Islet precursor cell (in vitro differentiated cells): ENCODE data around the gene TMEM175.

ENCODE experiments used
- DNase-seq: peaks from one replicate; pipeline ENCODE4 v3.0.0-alpha.2; 2018

Gene TMEM175

GRCh38 chr4:960636-961350 lies 28.5 kb downstream of the TMEM175 start:
- DNase-seq: no peak

GRCh38 chr4:961351-962230 lies 29.3 kb downstream of the TMEM175 start:
- DNase-seq: no peak

DNA sequence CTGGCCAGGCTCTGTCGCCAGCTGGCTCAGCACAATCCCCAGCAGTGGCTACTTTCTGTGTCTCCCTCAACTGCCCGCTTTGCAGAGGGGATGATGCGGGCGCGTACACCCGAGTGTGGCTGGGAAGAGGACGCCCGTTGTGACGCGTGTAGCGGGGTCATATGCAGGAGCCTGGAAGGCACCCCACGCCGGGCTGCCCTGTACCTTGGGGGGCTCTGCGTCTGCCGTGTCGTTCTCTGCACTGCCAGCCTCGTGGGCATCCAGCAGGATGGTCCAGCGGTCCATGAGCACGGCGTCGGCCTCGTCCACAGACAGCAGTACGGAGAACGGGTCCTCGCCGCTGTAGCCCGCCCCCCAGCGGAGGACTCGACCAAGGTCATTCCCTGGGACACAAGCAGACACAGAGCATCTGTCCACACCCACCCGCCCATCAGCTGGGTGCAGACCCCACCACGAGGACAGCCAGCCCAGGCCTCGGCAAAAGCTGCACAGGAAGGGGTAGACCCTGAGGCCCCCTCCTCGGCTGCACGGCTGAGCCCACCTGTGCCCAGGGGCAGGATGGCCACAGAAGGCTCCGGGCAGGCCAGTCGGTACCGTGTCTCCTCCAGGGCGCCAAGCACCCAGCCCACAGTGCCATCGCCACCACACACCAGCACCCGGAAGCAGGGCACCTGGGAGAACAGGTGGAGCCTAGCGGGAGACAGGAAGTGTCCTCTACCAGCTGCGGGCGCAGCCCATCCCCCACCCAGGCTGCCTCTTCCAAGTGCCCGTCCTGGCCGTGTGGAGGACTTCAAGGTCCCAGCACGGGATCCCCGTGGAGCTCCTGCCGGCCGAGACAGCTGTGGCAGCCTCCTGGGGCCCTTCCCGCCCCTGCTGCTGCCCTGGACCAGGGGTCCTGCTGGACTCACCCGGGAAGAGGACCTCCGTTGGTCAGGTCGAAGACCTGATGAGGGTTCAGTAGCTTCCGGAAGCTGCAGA lies 30.3 kb downstream of the TMEM175 start:
- DNase-seq: no peak

DNA sequence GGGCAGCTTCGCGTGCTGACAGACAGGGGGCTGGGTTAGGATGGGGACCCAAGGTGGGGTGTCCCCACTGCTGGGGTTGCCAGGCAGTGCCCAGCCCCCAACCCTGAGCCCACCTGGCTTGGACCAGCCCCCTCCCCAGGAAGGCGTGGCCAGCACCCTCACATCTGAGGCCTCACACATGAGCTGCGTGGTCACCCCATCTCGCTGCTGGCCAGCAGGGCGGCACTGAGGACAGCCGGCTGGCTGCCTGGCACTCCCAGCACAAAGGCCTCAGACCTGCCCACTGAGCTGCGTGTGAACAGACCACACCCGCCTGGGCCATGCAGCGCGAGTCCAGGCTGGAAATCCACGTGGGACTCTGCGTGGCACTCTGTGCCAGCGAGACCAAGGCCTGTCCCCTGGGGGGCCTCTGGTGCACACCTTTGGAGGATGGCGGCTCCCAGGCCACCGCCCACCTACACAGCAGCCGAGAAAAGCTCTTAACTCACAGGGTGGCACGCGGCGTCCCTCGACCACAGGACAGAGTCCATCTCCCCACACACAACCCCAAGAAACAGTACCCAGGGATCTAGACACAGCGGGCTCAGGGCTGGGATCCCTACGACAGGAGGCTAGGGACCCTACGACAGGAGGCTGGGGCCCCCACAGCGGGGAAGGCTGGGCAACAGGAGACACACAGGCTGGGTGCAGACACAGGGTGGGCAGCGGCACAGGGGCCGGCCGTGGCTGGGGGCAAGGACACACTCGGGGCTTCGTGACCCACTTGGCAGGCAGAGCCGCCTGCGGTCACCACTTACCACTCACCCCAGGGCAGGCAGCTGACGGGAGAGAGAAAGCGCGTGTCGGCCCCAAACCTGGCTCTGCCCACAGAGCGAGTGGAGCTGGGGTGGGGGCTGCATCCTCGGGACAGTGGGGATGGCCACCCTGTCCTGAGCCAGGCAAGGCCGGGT lies 31.3 kb downstream of the TMEM175 start:
- no peak for DNase-seq

DNA sequence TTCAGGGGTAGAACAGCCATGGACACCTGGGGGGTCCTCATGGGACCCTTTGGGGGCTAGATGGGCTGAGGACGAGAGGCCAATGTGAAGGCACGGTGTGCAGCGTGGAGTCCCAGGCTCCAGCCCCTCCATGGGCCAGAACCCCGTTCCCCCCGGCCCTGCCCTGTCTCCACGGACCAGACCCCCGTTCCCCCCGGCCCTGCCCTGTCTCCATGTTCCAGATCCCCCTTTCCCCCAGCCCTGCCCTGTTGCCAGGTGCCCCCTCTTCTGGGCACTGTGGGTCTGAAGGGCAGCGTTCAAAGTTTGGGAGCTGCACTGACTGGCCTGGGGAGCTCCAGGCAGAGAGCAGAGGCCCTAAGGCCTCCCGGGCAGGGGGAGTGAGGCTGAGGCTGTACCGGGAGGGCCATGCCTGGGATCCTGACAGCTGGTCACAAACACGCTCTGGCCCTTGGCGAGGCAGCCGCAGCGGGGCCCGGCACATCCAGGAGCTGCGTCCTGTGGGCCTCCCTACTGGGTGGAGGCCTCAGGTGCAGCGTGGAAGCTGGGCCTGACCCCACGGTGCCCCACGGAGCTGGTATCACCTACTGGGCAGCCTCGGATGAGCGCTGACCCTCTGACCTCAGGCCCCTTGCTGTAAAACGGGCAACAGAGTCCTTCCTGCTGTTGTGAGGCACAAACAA lies 32.2 kb downstream of the TMEM175 start:
- no peak for DNase-seq

GRCh38 chr4:965048-965765 lies 32.9 kb downstream of the TMEM175 start:
- DNase-seq: no peak

DNA sequence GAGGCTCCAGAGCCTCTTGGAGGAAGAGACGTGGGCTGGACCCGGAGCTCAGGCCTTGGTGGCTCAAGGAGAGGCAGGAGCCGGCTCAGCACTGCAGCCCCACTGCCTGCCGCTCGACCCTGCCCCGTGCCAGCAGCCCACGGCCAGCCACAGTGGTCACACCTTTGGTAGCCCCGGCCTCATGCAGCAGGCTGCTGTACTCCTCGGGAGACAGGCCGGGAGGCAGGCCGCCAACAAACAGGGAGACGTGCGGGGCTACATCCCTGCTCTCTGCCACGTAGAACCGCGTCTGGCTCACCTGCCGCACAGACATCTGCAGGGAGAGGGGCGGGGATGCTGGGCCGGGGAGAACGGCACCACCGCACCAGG lies 33.5 kb downstream of the TMEM175 start:
- DNase-seq: no peak

DNA sequence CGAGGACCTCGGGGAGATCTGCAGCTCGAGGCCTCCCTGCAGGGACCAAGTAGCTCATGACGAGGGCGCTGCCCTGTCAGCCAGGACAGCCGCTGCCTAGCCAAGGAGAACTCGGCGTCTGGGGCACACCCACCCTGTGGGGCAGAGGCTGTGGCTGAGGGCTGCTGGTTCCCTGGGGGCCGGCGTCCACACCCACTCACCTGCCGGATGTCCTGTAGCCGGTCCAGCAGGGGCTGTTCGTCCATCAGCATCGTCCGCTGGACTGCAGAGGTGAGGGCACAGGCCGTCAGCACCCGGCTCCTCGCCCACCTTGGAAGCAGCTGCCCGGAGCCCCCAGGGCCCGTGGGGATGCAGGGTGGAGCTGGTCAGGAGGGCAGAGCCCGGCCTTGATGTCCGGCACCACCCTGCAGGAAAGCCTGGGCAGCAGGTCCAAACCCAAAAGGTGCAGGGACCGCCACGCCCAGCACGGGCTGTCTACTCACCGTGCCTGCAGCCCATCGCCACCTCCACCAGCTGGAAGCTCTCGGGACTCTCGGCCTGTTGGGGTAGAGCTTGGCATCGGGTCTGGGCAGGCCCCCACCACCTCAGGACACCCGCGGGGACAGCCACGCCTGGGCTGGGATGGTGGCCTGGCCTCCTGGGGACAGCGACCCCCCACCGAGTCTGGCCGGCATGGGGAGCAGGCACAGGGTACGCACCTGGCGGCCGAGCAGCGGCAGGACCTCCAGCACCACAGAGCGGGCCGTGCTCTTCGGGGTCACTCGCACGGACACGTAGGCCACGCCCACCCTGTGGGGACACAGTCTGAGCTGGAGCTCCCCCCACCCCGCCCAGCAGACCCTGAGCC lies 34.2 kb downstream of the TMEM175 start:
- DNase-seq: no peak

- no peak for DNase-seq
Measured at GRCh38 chr4:967113-968104, 35.1 kb downstream of the TMEM175 start.

- no peak for DNase-seq
Measured at GRCh38 chr4:968221-968620, 36.0 kb downstream of the TMEM175 start.

DNA sequence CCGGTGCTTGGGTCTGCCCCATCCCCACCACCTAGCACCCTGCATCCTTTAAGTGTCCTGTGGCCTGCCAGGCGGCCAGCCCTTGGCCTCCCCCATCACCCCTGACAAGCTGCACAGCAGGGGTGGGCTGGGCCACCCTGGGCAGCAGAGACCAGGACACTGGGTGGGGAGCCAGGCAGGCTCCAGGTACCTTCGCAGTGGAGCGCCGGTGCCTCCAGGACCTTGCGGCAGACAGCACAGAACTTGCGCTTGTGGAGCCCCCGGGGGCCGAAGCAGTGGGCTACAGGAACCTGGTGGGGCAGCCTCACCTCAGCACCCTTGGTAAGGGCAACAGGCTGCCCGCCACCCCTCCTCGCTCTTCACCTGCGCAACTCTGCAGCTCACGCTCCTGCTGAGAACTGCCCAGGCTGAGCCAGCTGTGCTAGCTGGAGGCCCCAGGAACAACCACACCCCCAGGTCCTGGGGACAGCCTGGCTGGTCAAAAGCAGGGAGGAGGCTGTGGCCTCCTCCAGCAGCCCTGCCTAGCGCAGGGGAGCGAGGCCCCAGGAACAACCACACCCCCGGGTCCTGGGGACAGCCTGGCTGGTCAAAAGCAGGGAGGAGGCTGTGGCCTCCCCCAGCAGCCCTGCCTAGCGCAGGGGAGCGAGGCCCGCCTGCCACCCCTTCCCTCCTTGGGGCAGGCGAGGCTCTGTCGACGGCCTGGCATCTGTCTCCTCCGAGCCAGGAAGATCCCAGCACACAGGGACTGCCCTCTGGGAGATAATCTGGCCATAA lies 36.5 kb downstream of the TMEM175 start:
- DNase-seq: no peak

DNA sequence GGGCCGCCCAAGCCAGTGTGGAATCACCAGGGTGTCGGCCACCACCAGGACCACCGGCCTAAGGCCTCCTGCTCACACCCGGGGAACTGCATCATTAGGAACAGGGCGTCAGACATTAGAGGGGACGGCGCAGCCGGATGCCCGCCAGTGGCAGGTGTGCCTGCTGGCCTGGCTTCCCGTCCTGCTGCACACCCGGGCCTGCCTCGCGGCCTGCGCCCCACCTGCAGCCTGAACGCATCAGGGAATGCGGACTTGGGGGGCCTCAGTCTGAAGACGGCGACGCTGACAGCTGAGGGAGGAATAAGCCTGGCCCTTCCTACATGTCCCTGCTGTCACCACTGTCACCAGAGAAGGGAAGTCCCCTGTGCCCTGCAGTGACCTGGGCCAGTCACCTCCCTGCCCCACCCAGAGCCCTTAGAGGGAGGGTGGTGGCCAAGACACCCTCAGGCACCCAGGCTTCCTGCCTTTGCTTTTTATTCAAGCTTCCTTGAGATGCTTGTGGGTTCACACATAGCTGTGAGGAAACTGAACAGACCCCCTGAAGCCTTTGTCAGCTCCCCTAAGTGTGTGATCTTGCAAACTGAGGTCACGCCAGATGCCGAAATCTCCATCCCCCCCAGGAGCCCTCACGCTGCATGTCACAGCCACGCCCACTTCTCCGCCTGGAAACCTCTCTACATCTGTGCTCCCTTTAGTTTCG lies 37.9 kb downstream of the TMEM175 start:
- DNase-seq: no peak

DNA sequence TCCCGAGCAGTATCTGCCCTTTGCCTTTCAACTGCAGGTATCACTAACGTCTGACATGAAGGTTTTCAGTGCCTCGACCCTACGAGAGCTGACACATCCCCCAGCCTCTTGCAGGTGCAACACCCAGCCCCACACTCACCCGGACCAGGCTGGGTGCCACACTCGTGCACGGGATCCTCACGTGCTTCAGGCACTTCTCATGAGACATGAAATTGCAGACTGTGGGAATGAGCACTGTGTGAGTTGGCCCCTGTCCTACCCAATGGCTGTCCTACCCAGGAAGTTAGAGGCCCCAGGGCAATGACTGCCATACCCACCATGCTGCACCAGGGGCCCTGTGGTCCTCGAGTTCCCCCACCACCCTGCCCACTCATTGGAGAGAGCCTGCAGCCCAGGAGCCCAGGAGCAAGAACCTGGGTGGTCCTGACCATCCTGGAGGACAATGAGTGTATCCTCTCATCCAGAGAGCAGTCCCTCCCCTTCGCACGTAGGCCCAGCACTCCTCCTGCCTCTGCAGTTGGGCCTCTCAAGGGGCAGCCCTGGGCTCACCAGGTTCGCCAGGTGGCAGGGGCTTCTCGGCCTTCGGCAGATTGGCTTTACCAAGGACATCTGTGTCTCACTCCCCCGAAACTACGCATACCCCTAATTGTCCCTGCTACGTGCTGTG lies 38.7 kb downstream of the TMEM175 start:
- DNase-seq: no peak

GRCh38 chr4:971666-972500 lies 39.6 kb downstream of the TMEM175 start:
- no peak for DNase-seq
